Measurements from ENCODE around the gene MBD5.

Gene MBD5

GRCh38 chr2:148560496-148560895 lies 539.6 kb downstream of the MBD5 start:
- DNase-seq: no peak
- intact Hi-C loops (cut with DNase I): no loop called here

DNA sequence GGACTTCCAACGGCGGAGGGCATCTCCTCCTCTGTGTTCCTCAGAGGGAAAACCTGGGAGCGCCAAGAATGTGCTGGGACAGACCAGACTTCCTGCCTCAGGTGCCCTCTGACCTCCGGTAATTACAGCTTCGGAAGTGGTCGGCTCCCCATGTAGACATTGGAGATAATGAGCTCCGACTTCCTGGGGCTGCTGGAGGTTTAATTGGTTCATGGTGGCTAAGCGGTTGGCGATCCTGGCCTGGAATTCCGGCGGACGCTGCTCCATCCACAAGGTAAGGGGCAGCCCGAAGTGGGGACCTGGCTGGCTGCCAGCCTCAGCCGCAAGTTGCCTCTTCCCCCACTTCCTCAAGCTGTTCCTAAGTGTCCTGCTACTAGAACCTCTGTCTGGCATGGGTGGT lies 540.5 kb downstream of the MBD5 start:
- no peak for DNase-seq
- intact Hi-C loops (cut with DNase I): no loop called here

- intact Hi-C loops (cut with DNase I): no loop called here
- DNase-seq: no peak
Observed at GRCh38 chr2:148565272-148565894, 544.5 kb downstream of the MBD5 start.

All from posterior cingulate gyrus (tissue), 11 donors.